Endothelial cell of umbilical vein (primary cell): ENCODE results near the gene KLK14. TPM values are rescaled to one million over a fixed set of nuclear protein-coding genes. Genes with fewer than 3 reads are reported as not detected.

Source experiments
- BruUV-seq: library from RNA; stranded (reverse); fragments of 400-500 nt; replicated peaks from 2 replicates; lab custom pipeline; 2021; lab: Mats Ljungman, UMichigan
- CTCF ChIA-PET: fragments of 300-600, 350-600 bp; sonication (Branson Sonifier 250); formaldehyde crosslinking; loops from one replicate; lab custom pipeline; 2021; ENCODE audit warnings: antibody characterized with exemption, inconsistent platforms; lab: Charles Lee
- POLR2A ChIA-PET: fragments of 300-600, 350-600 bp; sonication (Branson Sonifier 250); formaldehyde crosslinking; loops from one replicate; lab custom pipeline; 2021; ENCODE audit warnings: antibody characterized with exemption, inconsistent platforms; lab: Charles Lee
- DNase-seq: peaks from one replicate; pipeline ENCODE4 v3.0.0-alpha.2; 2011; ENCODE audit warnings: low read depth, low spot score
- FAIRE-seq: peaks from 2 replicates; lab custom pipeline; 2011; peaks lifted over from hg19 to GRCh38; lab: Jason Lieb, UNC
- H2AFZ ChIP-seq: 2 replicates; pipeline ENCODE4 v1.6.0; 2012; ENCODE audit warnings: low read depth, low read length, control low read depth, inconsistent platforms
- H3K27ac ChIP-seq: 2 replicates; pipeline ENCODE4 v1.5.1; 2011; ENCODE audit warnings: low read depth, mild to moderate bottlenecking, control low read depth, low read length, moderate library complexity; ENCODE audit not compliant: insufficient read depth
- H3K27me3 ChIP-seq, 2 experiments: 2 replicates each; pipeline versions ENCODE4 v1.6.0 to v1.6.1; 2011; ENCODE audit warnings: low read length in 2 of 2, mixed read lengths in 1 of 2; ENCODE audit not compliant: control insufficient read depth in 2 of 2, insufficient read depth in 2 of 2
- H3K36me3 ChIP-seq, 2 experiments: 2 replicates in 1 of 2; 3 replicates in 1 of 2; pipeline ENCODE4 v1.5.1; 2011; ENCODE audit warnings: low read length in 2 of 2, mild to moderate bottlenecking in 1 of 2, moderate library complexity in 1 of 2; ENCODE audit not compliant: control insufficient read depth in 2 of 2, insufficient read depth in 2 of 2; ENCODE audit errors: extremely low read depth in 1 of 2
- H3K4me1 ChIP-seq: 3 replicates; pipeline ENCODE4 v1.5.1; 2011; ENCODE audit warnings: mild to moderate bottlenecking, low read length; ENCODE audit not compliant: control insufficient read depth, insufficient read depth; ENCODE audit errors: extremely low read depth
- H3K4me2 ChIP-seq: 2 replicates; pipeline ENCODE4 v1.6.1; 2011; ENCODE audit warnings: low read length, control low read depth, mixed read lengths; ENCODE audit not compliant: insufficient read depth
- H3K4me3 ChIP-seq, 3 experiments: fragments of 200-600 bp in 1 of 3; sonication (generic), shearing (Covaris generic) in 1 of 3; replicated peaks in 1 of 3; 2 replicates each; pipeline ENCODE4 v1.5.1; 2011 to 2016; ENCODE audit warnings: control low read depth in 3 of 3, low read length in 3 of 3, mild to moderate bottlenecking in 2 of 3, inconsistent platforms in 1 of 3, low read depth in 1 of 3, moderate library complexity in 1 of 3; ENCODE audit not compliant: insufficient read depth in 1 of 3
- H3K79me2 ChIP-seq: 2 replicates; pipeline ENCODE4 v1.6.0; 2012; ENCODE audit warnings: low read length, inconsistent platforms; ENCODE audit not compliant: control insufficient read depth, insufficient read depth
- H3K9ac ChIP-seq: replicated peaks from 2 replicates; pipeline ENCODE3; 2011; ENCODE audit warnings: low read length, control low read depth; ENCODE audit not compliant: insufficient read depth; ENCODE audit errors: extremely low read depth
- H3K9me1 ChIP-seq: replicated peaks from 3 replicates; pipeline ENCODE4 v1.6.0; 2011; ENCODE audit warnings: mild to moderate bottlenecking, low read length; ENCODE audit not compliant: control insufficient read depth, insufficient read depth; ENCODE audit errors: extremely low read depth
- H3K9me3 ChIP-seq: replicated peaks from 2 replicates; pipeline ENCODE4 v1.5.1; 2012; ENCODE audit warnings: low read length, inconsistent platforms; ENCODE audit not compliant: control insufficient read depth, insufficient read depth
- H4K20me1 ChIP-seq: replicated peaks from 2 replicates; pipeline ENCODE3; 2011; ENCODE audit warnings: mild to moderate bottlenecking, low read length; ENCODE audit not compliant: control insufficient read depth, insufficient read depth; ENCODE audit errors: extremely low read depth
- CTCF ChIP-seq, 2 donors: IDR thresholded peaks; 1 replicate in 1 of 2; 2 replicates in 1 of 2; pipeline ENCODE4 v1.5.1; 2011; ENCODE audit warnings: low read length in 2 of 2, mild to moderate bottlenecking in 2 of 2, moderate library complexity in 2 of 2, control low read depth in 1 of 2, inconsistent platforms in 1 of 2, low read depth in 1 of 2; ENCODE audit not compliant: insufficient read depth in 1 of 2; ENCODE audit errors: extremely low read depth in 1 of 2
- EZH2 ChIP-seq: IDR thresholded peaks from 2 replicates; pipeline ENCODE4 v1.6.1; 2012; ENCODE audit warnings: borderline replicate concordance, low read depth, mild to moderate bottlenecking, moderate library complexity, low read length, inconsistent platforms; ENCODE audit not compliant: severe bottlenecking
- GATA2 ChIP-seq: IDR thresholded peaks from 2 replicates; pipeline ENCODE4 v1.7.0; 2011; ENCODE audit warnings: low read depth, mild to moderate bottlenecking, moderate library complexity, mixed read lengths, low read length; ENCODE audit not compliant: insufficient read length, insufficient read depth
- JUN ChIP-seq: IDR thresholded peaks from 2 replicates; pipeline ENCODE4 v1.6.1; 2011; ENCODE audit warnings: borderline replicate concordance, low read depth; ENCODE audit not compliant: insufficient read length, insufficient read depth
- MAX ChIP-seq: IDR thresholded peaks from 2 replicates; pipeline ENCODE4 v1.6.1; 2011; ENCODE audit not compliant: insufficient read depth, insufficient read length
- MYC ChIP-seq: IDR thresholded peaks from one replicate; pipeline ENCODE4 v1.6.1; 2011; ENCODE audit warnings: mild to moderate bottlenecking, low read depth, low read length
- POLR2A ChIP-seq: IDR thresholded peaks from 2 replicates; pipeline ENCODE4 v1.6.1; 2012; ENCODE audit warnings: low read depth, mild to moderate bottlenecking, control low read depth, low read length
- POLR2AphosphoS5 ChIP-seq: IDR thresholded peaks from 2 replicates; pipeline ENCODE4 v1.6.1; 2012; ENCODE audit warnings: low read depth, mild to moderate bottlenecking, control low read depth, low read length, moderate library complexity; ENCODE audit not compliant: insufficient read depth
- dilution Hi-C: fragments of 300-500 bp; cut with MboI; formaldehyde crosslinking; loops from one replicate; pipeline ENCODE4 v1.15.0; 2019; ENCODE audit warnings: low sequenced_read_pairs; ENCODE audit not compliant: extremely low pct_ligation_motif_present
- intact Hi-C: fragments of 100-400 bp; cut with micrococcal nuclease; formaldehyde crosslinking; loops from one replicate; pipeline ENCODE4 v1.10.0; 2022
- polyA plus RNA-seq, 4 experiments: library from polyadenylated mRNA; depleted of rRNA in 3 of 4; stranded (reverse) in 3 of 4; unstranded in 1 of 4; fragments of >200 nt; gene quantifications; 2 replicates each; pipeline versions ENCODE4 v1.2.1 to v1.2.3, GENCODE V29; 2011 to 2012; ENCODE audit warnings: missing spikeins in 1 of 4
- total RNA-seq: library from RNA; stranded (reverse); gene quantifications from 2 replicates; pipeline ENCODE4 v1.2.3, GENCODE V29; 2021

The KLK14 gene
- total and polyA plus RNA-seq, 2 donors (not counting 3 experiments of a cell fraction or from before 2014, with no cell fraction given): 0.12 TPM; not detected in 1

GRCh38 chr19:51124216-51124615 lies 41.5 kb upstream of the KLK14 start:
- Histone ChIP-seq H3K79me2 (no peaks in the 10 kb centered on the region), H3K27ac (no peak overlapping the region), H2AFZ (no peak overlapping the region), H3K36me3 (no peaks in the 10 kb centered on the region), H3K4me3 (no peak overlapping the region), H3K27me3 (no peaks in the 10 kb centered on the region), H3K9ac (no peak overlapping the region), H4K20me1 (no peaks in the 10 kb centered on the region), H3K4me1 (peaks cover 8% of the 10 kb centered on the region), H3K9me3 (no peaks in the 10 kb centered on the region), H3K4me2 (no peak overlapping the region), H3K9me1 (no peaks in the 10 kb centered on the region)
- DNase-seq (no peak), FAIRE-seq (no peak)
- POLR2A ChIA-PET: no interaction called here
- intact Hi-C loops (no loop called here), dilution Hi-C loops (no loop called here)
- BruUV-seq: no TSS peak
- TF ChIP-seq MAX (no peak), MYC (no peak), POLR2A (no peak), CTCF (IDR thresholded peaks at IDR 0.05; ENCODE audit: extremely low read depth in 1 of 2, insufficient read depth in 1 of 2, low read depth in 1 of 2, low read length in 2 of 2) (no peak), POLR2AphosphoS5 (no peak), EZH2 (no peak), GATA2 (no peak), JUN (no peak)
- CTCF ChIA-PET: interaction anchor here (0.7 to 1.0 kb wide), 2 partner anchors 12 to 537 kb away, joined by 3 read pairs; no protein-coding TSS in a partner anchor
